T-cell (primary cell): Measurements from ENCODE around the gene KMO. TPM values are rescaled to one million over a fixed set of nuclear protein-coding genes. Genes with fewer than 3 reads are reported as not detected.

Experiments
- ATAC-seq, 4 experiments: fragments of 200-7000 bp in 3 of 4; fragments of 150-1000 bp in 1 of 4; cut with Tn5 transposase; replicated peaks in 1 of 4; 1 replicate in 3 of 4; 2 replicates in 1 of 4; pipeline ENCODE4 v1.10.0; 2021; ENCODE audit warnings: moderate library complexity in 3 of 4, mild to moderate bottlenecking in 2 of 4, moderate number of reproducible peaks in 1 of 4
- CTCF ChIA-PET, 2 donors: fragments of 300-600 bp; sonication (Branson Sonifier 250); formaldehyde crosslinking; loops; one replicate each; lab custom pipeline; 2022; ENCODE audit warnings: antibody characterized with exemption in 2 of 2; lab: Charles Lee
- POLR2A ChIA-PET, 2 donors: fragments of 300-600 bp; sonication (Branson Sonifier 250); formaldehyde crosslinking; loops; one replicate each; lab custom pipeline; 2022; ENCODE audit warnings: antibody characterized with exemption in 2 of 2; lab: Charles Lee
- DNase-seq, 35 experiments: peaks; one replicate each; pipeline versions ENCODE4 v3.0.0 to v3.0.0-alpha.2; 2013 to 2023
- H3K27ac ChIP-seq: one replicate; pipeline ENCODE4 v1.5.1; 2013; ENCODE audit warnings: low read length
- H3K27me3 ChIP-seq, 2 experiments: replicated peaks in 1 of 2; 1 replicate in 1 of 2; 2 replicates in 1 of 2; pipeline versions ENCODE4 v1.6.1 to v1.7.0; 2013; ENCODE audit warnings: low read length in 1 of 2, mixed read lengths in 1 of 2; ENCODE audit not compliant: control insufficient read depth in 2 of 2, insufficient read depth in 2 of 2; ENCODE audit errors: extremely low read depth in 1 of 2
- H3K36me3 ChIP-seq, 2 donors: 1 replicate in 1 of 2; 2 replicates in 1 of 2; pipeline versions ENCODE4 v1.6.1 to v1.7.0; 2013; ENCODE audit warnings: low read length in 1 of 2; ENCODE audit not compliant: control insufficient read depth in 2 of 2, insufficient read depth in 1 of 2; ENCODE audit errors: extremely low read depth in 1 of 2
- H3K4me1 ChIP-seq, 2 experiments: 1 replicate in 1 of 2; 2 replicates in 1 of 2; pipeline versions ENCODE4 v1.6.1 to v1.7.0; 2013; ENCODE audit warnings: low read length in 2 of 2, mixed read lengths in 1 of 2; ENCODE audit not compliant: insufficient read depth in 2 of 2, control insufficient read depth in 1 of 2; ENCODE audit errors: extremely low read depth in 1 of 2
- H3K4me3 ChIP-seq, 2 donors: 1 replicate in 1 of 2; 2 replicates in 1 of 2; pipeline versions ENCODE4 v1.5.1 to v1.7.0; 2013; ENCODE audit warnings: mild to moderate bottlenecking in 2 of 2, low read length in 1 of 2, moderate library complexity in 1 of 2; ENCODE audit not compliant: control insufficient read depth in 1 of 2; ENCODE audit errors: extremely low read depth in 1 of 2
- H3K9me3 ChIP-seq: 2 replicates; pipeline ENCODE4 v1.7.0; 2013
- H3K27ac Mint-ChIP-seq, 2 donors: one replicate each; pipeline ENCODE4 v1.8.0; 2020 to 2021; ENCODE audit warnings: mild to moderate bottlenecking in 2 of 2, mixed read lengths in 2 of 2
- H3K27me3 Mint-ChIP-seq, 2 donors: one replicate each; pipeline ENCODE4 v1.8.0; 2021 to 2022; ENCODE audit warnings: mixed read lengths in 2 of 2
- H3K36me3 Mint-ChIP-seq: one replicate; pipeline ENCODE4 v1.8.0; 2021; ENCODE audit warnings: mixed read lengths
- H3K4me1 Mint-ChIP-seq, 3 donors: one replicate each; pipeline ENCODE4 v1.8.0; 2020 to 2022; ENCODE audit warnings: mixed read lengths in 3 of 3, mild to moderate bottlenecking in 1 of 3
- H3K4me3 Mint-ChIP-seq, 3 donors: one replicate each; pipeline ENCODE4 v1.8.0; 2020 to 2022; ENCODE audit warnings: mild to moderate bottlenecking in 3 of 3, mixed read lengths in 3 of 3, moderate library complexity in 3 of 3
- H3K9me3 Mint-ChIP-seq, 3 donors: one replicate each; pipeline ENCODE4 v1.8.0; 2020 to 2022; ENCODE audit warnings: mixed read lengths in 3 of 3
- WGBS: methylation state at CpG from one replicate; pipeline ENCODE4 v1.1.5; 2013; ENCODE audit warnings: missing lambda C conversion rate; ENCODE audit not compliant: insufficient coverage; 5-methylcytosine and 5-hydroxymethylcytosine counted together
- total RNA-seq, 35 experiments: library from RNA in 6 of 35; stranded (reverse) in 6 of 35; fragments of 120-200 nt in 1 of 35; gene quantifications; one replicate each; pipeline versions ENCODE4 v1.2.1 to v1.2.4 and lab custom pipeline; 2013 to 2026

Gene KMO
- total RNA-seq, 5 donors from 2014 or later (not counting 1 experiment from before 2014, with no cell fraction given) = 0.32 to 2.0 (median 0.89) TPM

DNA sequence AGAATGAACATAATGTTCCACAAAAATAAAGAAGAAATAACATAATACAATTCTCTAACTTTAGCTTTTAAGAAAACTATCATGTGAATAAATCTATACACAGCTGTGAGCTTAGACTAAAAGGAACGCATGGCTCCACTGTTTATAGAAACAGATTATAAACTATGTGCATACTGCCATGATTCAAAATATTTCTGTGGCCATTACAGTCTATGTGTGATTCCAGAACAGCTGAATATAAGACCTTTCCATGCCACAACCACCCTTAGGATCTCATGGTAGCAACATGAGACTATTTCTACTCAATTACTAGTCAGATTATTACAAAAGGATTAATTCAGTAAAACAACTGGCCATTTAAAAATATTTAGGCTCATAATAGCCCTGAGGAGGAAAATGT, 104.1 kb downstream of the KMO start:
- H3K9me3 Mint-ChIP-seq = no peaks in the 10 kb centered on the region
- DNase-seq (no peak), ATAC-seq (no peak)
- Histone ChIP-seq H3K36me3 (no peaks in the 10 kb centered on the region), H3K4me1 (peaks cover 12 to 21% of the 10 kb centered on the region in 2 experiments), H3K4me3 (no peak overlapping the region), H3K27me3 (no peaks in the 10 kb centered on the region), H3K9me3 (no peaks in the 10 kb centered on the region), H3K27ac (no peak overlapping the region)
- POLR2A ChIA-PET = no interaction called here
- peaks cover 45 to 60% (median 51%) of the 10 kb centered on the region in 3 donors for H3K4me1 Mint-ChIP-seq
- H3K36me3 Mint-ChIP-seq = peaks cover 29% of the 10 kb centered on the region
- CTCF ChIA-PET = interaction anchor here in 1 of 2 donors (0.6 kb wide), 1 partner anchor 305 kb away, joined by 4 read pairs; no protein-coding TSS in a partner anchor
- H3K4me3 Mint-ChIP-seq = no peak overlapping the region
- H3K27me3 Mint-ChIP-seq = no peaks in the 10 kb centered on the region
- no peak overlapping the region for H3K27ac Mint-ChIP-seq
- 100% methylated on average over 1 of the region's 1 CpG for WGBS

- H3K27ac Mint-ChIP-seq = no peak overlapping the region
- Histone ChIP-seq H3K9me3 (no peaks in the 10 kb centered on the region), H3K27ac (no peak overlapping the region), H3K36me3 (no peaks in the 10 kb centered on the region), H3K4me1 (peaks cover 12 to 19% of the 10 kb centered on the region in 2 experiments), H3K27me3 (no peaks in the 10 kb centered on the region), H3K4me3 (no peak overlapping the region)
- H3K4me1 Mint-ChIP-seq = peaks cover 40 to 51% (median 46%) of the 10 kb centered on the region in 3 donors
- H3K4me3 Mint-ChIP-seq = peak overlapping the region in 2 of 3 donors; percentile 47 to 88
- H3K9me3 Mint-ChIP-seq = peaks cover 0 to 3% (median 1%) of the 10 kb centered on the region in 3 donors
- H3K27me3 Mint-ChIP-seq = no peaks in the 10 kb centered on the region
- peaks cover 23% of the 10 kb centered on the region for H3K36me3 Mint-ChIP-seq
- ChIA-PET POLR2A (no interaction called here), CTCF (no interaction called here)
- ATAC-seq = no peak
- DNase-seq = no peak
Measured at GRCh38 chr1:241637046-241637590, 104.9 kb downstream of the KMO start.

GRCh38 chr1:241637604-241638003, 105.4 kb downstream of the KMO start:
- 100% methylated on average over 1 of the region's 4 CpGs for WGBS
- no peaks in the 10 kb centered on the region for H3K36me3 ChIP-seq
- ChIA-PET CTCF (interaction anchor here in 1 of 2 donors (1.2 kb wide), 1 partner anchor 10 kb away, joined by 4 read pairs; no protein-coding TSS in a partner anchor), POLR2A (interaction anchor here in 1 of 2 donors (0.5 kb wide), 1 partner anchor 205 kb away, joined by 4 read pairs; no protein-coding TSS in a partner anchor)
- no peak overlapping the region for H3K4me3 ChIP-seq
- Mint-ChIP-seq H3K27ac (no peak overlapping the region), H3K9me3 (peaks cover 3 to 8% (median 6%) of the 10 kb centered on the region in 3 donors), H3K4me1 (peaks cover 37 to 46% (median 42%) of the 10 kb centered on the region in 3 donors), H3K27me3 (no peaks in the 10 kb centered on the region), H3K36me3 (peaks cover 20% of the 10 kb centered on the region), H3K4me3 (peak overlapping the region; percentile 47 to 88 (median 83))
- H3K27ac ChIP-seq = no peak overlapping the region
- no peaks in the 10 kb centered on the region for H3K9me3 ChIP-seq
- DNase-seq = no peak
- no peaks in the 10 kb centered on the region for H3K27me3 ChIP-seq
- ATAC-seq = no peak
- peaks cover 12 to 19% of the 10 kb centered on the region in 2 experiments for H3K4me1 ChIP-seq

DNA sequence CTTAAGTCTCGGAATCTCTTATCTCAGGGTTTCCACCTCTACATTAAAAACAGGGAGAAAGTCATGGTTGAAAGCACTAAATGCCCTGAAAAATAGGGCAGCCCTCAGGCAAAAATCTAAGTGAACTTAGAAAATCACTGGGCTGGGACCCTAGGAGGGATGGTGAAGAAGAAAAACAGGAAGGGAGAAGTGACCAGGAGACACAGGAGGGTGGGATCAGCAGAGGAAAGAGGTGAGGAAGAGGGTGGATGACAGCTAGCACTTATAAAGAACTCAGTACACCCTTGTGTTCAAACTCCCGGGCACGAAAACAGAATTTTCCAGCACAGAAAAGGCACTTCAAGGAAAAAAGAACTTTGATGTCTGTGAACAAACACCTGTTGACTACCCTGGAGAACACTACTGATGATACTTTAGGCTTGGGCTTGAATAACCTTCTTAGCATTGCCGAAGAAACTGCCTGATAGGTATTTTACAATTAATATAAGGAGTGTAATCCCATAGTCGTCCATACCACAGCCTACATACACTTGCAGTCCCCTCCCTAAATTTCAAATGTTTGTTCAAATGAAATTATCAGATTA, 106.0 kb downstream of the KMO start:
- Histone ChIP-seq H3K9me3 (no peaks in the 10 kb centered on the region), H3K27ac (no peak overlapping the region), H3K36me3 (no peaks in the 10 kb centered on the region), H3K4me1 (peaks cover 12 to 19% of the 10 kb centered on the region in 2 experiments), H3K4me3 (no peak overlapping the region), H3K27me3 (no peaks in the 10 kb centered on the region)
- ATAC-seq (no peak), DNase-seq (no peak)
- no peak overlapping the region for H3K27ac Mint-ChIP-seq
- H3K9me3 Mint-ChIP-seq = peaks cover 4 to 10% (median 7%) of the 10 kb centered on the region in 3 donors
- POLR2A ChIA-PET = interaction anchor here in 1 of 2 donors (0.5 to 0.6 kb wide), 2 partner anchors 110 to 205 kb away, joined by 4 to 8 read pairs; no protein-coding TSS in a partner anchor
- H3K36me3 Mint-ChIP-seq = peaks cover 20% of the 10 kb centered on the region
- 100% methylated on average over 1 of the region's 5 CpGs for WGBS
- H3K4me1 Mint-ChIP-seq = peaks cover 37 to 46% (median 42%) of the 10 kb centered on the region in 3 donors
- no peaks in the 10 kb centered on the region for H3K27me3 Mint-ChIP-seq
- CTCF ChIA-PET = interaction anchor here in 1 of 2 donors (1.2 kb wide), 1 partner anchor 11 kb away, joined by 4 read pairs; no protein-coding TSS in a partner anchor
- H3K4me3 Mint-ChIP-seq = peak overlapping the region; percentile 47 to 88 (median 83)

GRCh38 chr1:241638909-241639622, 106.9 kb downstream of the KMO start:
- 17% methylated on average over 2 of the region's 11 CpGs for WGBS
- DNase-seq (no peak), ATAC-seq (no peak)
- ChIA-PET CTCF (no interaction called here), POLR2A (interaction anchor here in 1 of 2 donors (0.6 kb wide), 1 partner anchor 111 kb away, joined by 8 read pairs; no protein-coding TSS in a partner anchor)
- no peaks in the 10 kb centered on the region for H3K27me3 ChIP-seq
- Mint-ChIP-seq H3K27ac (peak overlapping the region; percentile 8 to 62), H3K9me3 (peaks cover 4 to 12% (median 7%) of the 10 kb centered on the region in 3 donors), H3K4me1 (peaks cover 37 to 46% (median 42%) of the 10 kb centered on the region in 3 donors), H3K36me3 (peaks cover 19% of the 10 kb centered on the region), H3K27me3 (no peaks in the 10 kb centered on the region), H3K4me3 (peak overlapping the region; percentile 77 to 88 (median 83))
- H3K4me3 ChIP-seq = peak overlapping the region; percentile 76 to 91
- H3K36me3 ChIP-seq = no peaks in the 10 kb centered on the region
- no peak overlapping the region for H3K27ac ChIP-seq
- no peaks in the 10 kb centered on the region for H3K9me3 ChIP-seq
- H3K4me1 ChIP-seq = peaks cover 12 to 19% of the 10 kb centered on the region in 2 experiments

- H3K9me3 Mint-ChIP-seq = peaks cover 4 to 12% (median 7%) of the 10 kb centered on the region in 3 donors
- H3K4me3 ChIP-seq = peak overlapping the region; percentile 80 to 91
- DNase-seq (peak in 16 of 35 experiments; percentile 0 to 46 (median 12)), ATAC-seq (peak; percentile 7 to 50 (median 18))
- POLR2A ChIA-PET = interaction anchor here (0.5 to 0.6 kb wide), 3 partner anchors 116 to 141 kb away, joined by 3 to 4 read pairs (median 3); partner anchors contain the start of gene FH (in 1 of the 2)
- under 1% methylated on average over 29 of the region's 42 CpGs for WGBS
- peak overlapping the region; percentile 8 to 62 for H3K27ac Mint-ChIP-seq
- peak overlapping the region; percentile 77 to 88 (median 83) for H3K4me3 Mint-ChIP-seq
- no peaks in the 10 kb centered on the region for H3K27me3 ChIP-seq
- H3K4me1 Mint-ChIP-seq = peaks cover 37 to 44% (median 39%) of the 10 kb centered on the region in 3 donors
- peak overlapping the region; percentile 56 for H3K27ac ChIP-seq
- H3K4me1 ChIP-seq = peaks cover 12 to 19% of the 10 kb centered on the region in 2 experiments
- H3K9me3 ChIP-seq = no peaks in the 10 kb centered on the region
- CTCF ChIA-PET = no interaction called here
- H3K27me3 Mint-ChIP-seq = no peaks in the 10 kb centered on the region
- peaks cover 14% of the 10 kb centered on the region for H3K36me3 Mint-ChIP-seq
- no peaks in the 10 kb centered on the region for H3K36me3 ChIP-seq
Measured at GRCh38 chr1:241639623-241640148, 107.5 kb downstream of the KMO start.
